HUES6 (cell line): Measurements from ENCODE around the gene MEGF6.

Experiments
- H3K27ac ChIP-seq: 2 replicates; pipeline ENCODE4 v1.7.0; 2013; ENCODE audit warnings: low read depth, mild to moderate bottlenecking, low read length, inconsistent platforms
- H3K27me3 ChIP-seq: 2 replicates; pipeline ENCODE4 v1.6.1; 2013; ENCODE audit warnings: low read length; ENCODE audit not compliant: control insufficient read depth, insufficient read depth
- H3K36me3 ChIP-seq: 2 replicates; pipeline ENCODE4 v1.6.1; 2013; ENCODE audit warnings: low read length; ENCODE audit not compliant: control insufficient read depth, insufficient read depth
- H3K4me1 ChIP-seq: 2 replicates; pipeline ENCODE4 v1.6.1; 2013; ENCODE audit warnings: low read length; ENCODE audit not compliant: control insufficient read depth, insufficient read depth
- H3K4me3 ChIP-seq: 2 replicates; pipeline ENCODE4 v1.5.1; 2013; ENCODE audit warnings: low read depth, low read length
- H3K9ac ChIP-seq: one replicate; pipeline ENCODE4 v1.6.1; 2013; ENCODE audit warnings: mild to moderate bottlenecking, low read length
- H3K9me3 ChIP-seq: 2 replicates; pipeline ENCODE4 v1.6.1; 2013; ENCODE audit warnings: low read depth, low read length; ENCODE audit not compliant: control insufficient read depth, insufficient read depth

Gene MEGF6

GRCh38 chr1:3444298-3444697 lies 167.0 kb downstream of the MEGF6 start:
- Histone ChIP-seq H3K27ac (no peak overlapping the region), H3K4me3 (no peak overlapping the region), H3K36me3 (no peaks in the 10 kb centered on the region), H3K9me3 (no peaks in the 10 kb centered on the region), H3K27me3 (peaks cover 6% of the 10 kb centered on the region; the same call in 1 of the 2 replicates), H3K4me1 (no peaks in the 10 kb centered on the region), H3K9ac (no peak overlapping the region)

DNA sequence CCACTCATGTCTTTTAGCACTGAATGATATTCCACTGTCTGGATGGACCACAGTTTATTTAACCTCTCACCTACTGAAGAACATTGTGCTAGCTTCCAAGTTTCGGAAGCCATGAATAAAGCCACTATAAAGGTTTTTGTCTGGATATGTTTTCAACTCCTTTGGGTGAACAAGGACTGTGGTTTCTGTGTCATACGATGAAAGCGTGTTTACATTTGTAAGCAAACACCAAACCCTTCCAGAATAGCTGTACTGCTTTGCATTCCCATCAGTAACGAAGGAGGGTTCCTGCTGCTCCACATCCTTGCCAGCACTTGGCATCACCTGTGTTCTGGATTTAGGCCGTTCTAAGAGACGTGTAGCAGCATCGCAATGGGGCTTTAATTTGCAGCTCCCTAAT lies 167.5 kb downstream of the MEGF6 start:
- Histone ChIP-seq H3K9me3 (no peaks in the 10 kb centered on the region), H3K27me3 (peaks cover 6% of the 10 kb centered on the region; the same call in 1 of the 2 replicates), H3K9ac (no peak overlapping the region), H3K27ac (no peak overlapping the region), H3K4me3 (no peak overlapping the region), H3K36me3 (no peaks in the 10 kb centered on the region), H3K4me1 (no peaks in the 10 kb centered on the region)

- no peaks in the 10 kb centered on the region for H3K4me1 ChIP-seq
- H3K27me3 ChIP-seq: peaks cover 6% of the 10 kb centered on the region; the same call in 1 of the 2 replicates
- no peaks in the 10 kb centered on the region for H3K36me3 ChIP-seq
- no peak overlapping the region for H3K4me3 ChIP-seq
- H3K9me3 ChIP-seq: no peaks in the 10 kb centered on the region
- no peak overlapping the region for H3K27ac ChIP-seq
- no peak overlapping the region for H3K9ac ChIP-seq
These were observed 168.4 kb downstream of the MEGF6 start for GRCh38 chr1:3442901-3443300.

- H3K36me3 ChIP-seq: no peaks in the 10 kb centered on the region
- H3K9me3 ChIP-seq: no peaks in the 10 kb centered on the region
- H3K9ac ChIP-seq: no peak overlapping the region
- H3K4me3 ChIP-seq: no peak overlapping the region
- no peak overlapping the region for H3K27ac ChIP-seq
- H3K4me1 ChIP-seq: no peaks in the 10 kb centered on the region
- H3K27me3 ChIP-seq: peaks cover 6% of the 10 kb centered on the region; the same call in 1 of the 2 replicates
These were observed 169.0 kb downstream of the MEGF6 start for GRCh38 chr1:3442331-3442730.

DNA sequence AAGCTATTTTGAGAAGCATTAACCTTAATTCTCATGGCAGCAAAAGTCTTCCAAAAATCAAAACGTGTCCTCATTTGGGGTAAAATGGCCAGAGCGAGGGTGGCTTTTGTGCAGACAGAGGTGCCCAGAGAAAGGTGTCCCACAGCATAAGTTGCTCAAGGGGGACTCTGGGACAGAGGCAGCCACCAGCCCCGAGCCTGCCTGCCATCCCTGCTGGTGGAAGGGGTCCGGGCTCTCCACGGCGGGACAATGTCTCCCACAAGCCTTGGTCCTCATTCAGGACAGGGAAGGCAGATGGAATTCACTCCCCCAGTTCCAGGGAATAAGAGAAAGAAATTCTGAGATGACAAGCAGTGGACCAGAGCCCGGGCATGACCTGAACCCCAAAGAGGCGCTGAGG lies 169.4 kb downstream of the MEGF6 start:
- Histone ChIP-seq H3K9ac (no peak overlapping the region), H3K27me3 (peaks cover 6% of the 10 kb centered on the region; the same call in 1 of the 2 replicates), H3K27ac (no peak overlapping the region), H3K9me3 (no peaks in the 10 kb centered on the region), H3K36me3 (no peaks in the 10 kb centered on the region), H3K4me3 (no peak overlapping the region), H3K4me1 (no peaks in the 10 kb centered on the region)

- Histone ChIP-seq H3K9ac (no peak overlapping the region), H3K4me3 (no peak overlapping the region), H3K9me3 (no peaks in the 10 kb centered on the region), H3K36me3 (no peaks in the 10 kb centered on the region), H3K4me1 (no peaks in the 10 kb centered on the region), H3K27me3 (peaks cover 6% of the 10 kb centered on the region; the same call in 1 of the 2 replicates), H3K27ac (no peak overlapping the region)
These were observed 169.9 kb downstream of the MEGF6 start for GRCh38 chr1:3441410-3441847.

DNA sequence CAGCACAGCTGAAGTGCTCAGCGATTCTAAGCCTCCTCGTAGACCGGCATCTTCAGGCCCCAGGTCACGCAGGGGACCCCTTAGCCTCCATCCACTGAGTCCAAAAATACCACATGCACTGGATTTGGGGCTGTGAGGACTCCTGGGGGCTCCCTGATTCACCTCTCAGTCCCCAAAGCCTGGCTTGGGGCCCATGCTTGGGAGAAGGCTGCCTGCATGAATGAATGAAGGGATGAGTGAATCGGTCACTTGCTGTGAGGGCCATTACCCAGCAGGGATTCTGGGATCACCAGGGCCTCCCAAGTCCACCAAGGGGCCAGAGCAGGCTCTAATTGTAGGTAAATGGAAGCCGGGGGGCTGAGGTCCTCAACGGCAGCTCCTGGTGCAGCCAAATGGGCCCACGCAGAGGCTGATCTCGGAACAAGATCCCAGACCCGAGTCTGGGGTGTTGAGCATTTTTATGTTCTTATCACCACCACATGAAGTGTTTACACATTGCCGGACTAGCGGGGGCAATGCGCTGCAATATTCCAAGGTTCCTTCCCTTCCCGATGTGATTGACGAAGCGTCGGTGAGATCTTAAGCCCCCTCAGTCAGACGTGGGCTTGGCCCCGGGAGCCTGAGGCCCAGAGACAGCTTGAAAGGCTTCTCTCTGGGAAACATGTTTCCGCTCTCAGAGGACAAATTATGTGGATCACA lies 170.4 kb downstream of the MEGF6 start:
- no peaks in the 10 kb centered on the region for H3K9me3 ChIP-seq
- no peak overlapping the region for H3K27ac ChIP-seq
- peaks cover 6% of the 10 kb centered on the region; the same call in 1 of the 2 replicates for H3K27me3 ChIP-seq
- no peaks in the 10 kb centered on the region for H3K4me1 ChIP-seq
- no peaks in the 10 kb centered on the region for H3K36me3 ChIP-seq
- H3K9ac ChIP-seq: no peak overlapping the region
- H3K4me3 ChIP-seq: no peak overlapping the region

GRCh38 chr1:3440300-3440681 lies 171.0 kb downstream of the MEGF6 start:
- Histone ChIP-seq H3K27ac (no peak overlapping the region), H3K27me3 (peaks cover 6% of the 10 kb centered on the region; the same call in 1 of the 2 replicates), H3K4me3 (no peak overlapping the region), H3K9ac (no peak overlapping the region), H3K4me1 (no peaks in the 10 kb centered on the region), H3K36me3 (no peaks in the 10 kb centered on the region), H3K9me3 (no peaks in the 10 kb centered on the region)
